Keratinocyte (primary cell): ENCODE measurements around the gene KLHL3.

Experiments used
- EZH2 ChIP-seq: IDR thresholded peaks from one replicate; pipeline ENCODE4 v1.6.1; 2012; ENCODE audit warnings: inconsistent platforms, mild to moderate bottlenecking, low read length, moderate library complexity
- TF ChIP-seq, protein P1 (sequence below), 3 experiments: IDR thresholded peaks in 1 of 3; conservative IDR thresholded peaks in 1 of 3; optimal IDR thresholded peaks in 1 of 3; 2 replicates in 2 of 3; 3 replicates in 1 of 3; pipeline versions ENCODE3 to v1.5.1; 2011; ENCODE audit warnings: low read length in 3 of 3, mild to moderate bottlenecking in 3 of 3, moderate library complexity in 2 of 3, control low read depth in 1 of 3, inconsistent platforms in 1 of 3; ENCODE audit not compliant: insufficient read depth in 2 of 3; ENCODE audit errors: extremely low read depth in 1 of 3

DNA sequence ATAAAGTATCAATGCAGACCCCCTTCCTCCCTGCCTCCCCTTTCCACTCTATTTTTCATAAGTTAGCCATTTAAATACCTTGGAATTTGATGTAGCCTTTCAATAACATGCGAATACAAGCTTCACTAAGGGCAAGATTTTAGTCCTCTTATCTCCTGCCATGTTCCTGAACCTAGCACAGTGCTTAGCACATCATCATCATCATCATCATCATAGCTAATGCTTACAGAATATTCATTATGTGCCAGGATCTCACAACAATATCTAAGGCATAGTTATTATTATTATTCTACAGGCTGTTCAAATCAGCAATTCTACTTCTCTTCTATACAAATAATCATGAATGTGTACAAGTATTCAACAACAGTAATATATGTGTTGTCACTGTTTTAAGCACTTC, 20.4 kb downstream of the KLHL3 start:
- TF ChIP-seq, protein P1, sequence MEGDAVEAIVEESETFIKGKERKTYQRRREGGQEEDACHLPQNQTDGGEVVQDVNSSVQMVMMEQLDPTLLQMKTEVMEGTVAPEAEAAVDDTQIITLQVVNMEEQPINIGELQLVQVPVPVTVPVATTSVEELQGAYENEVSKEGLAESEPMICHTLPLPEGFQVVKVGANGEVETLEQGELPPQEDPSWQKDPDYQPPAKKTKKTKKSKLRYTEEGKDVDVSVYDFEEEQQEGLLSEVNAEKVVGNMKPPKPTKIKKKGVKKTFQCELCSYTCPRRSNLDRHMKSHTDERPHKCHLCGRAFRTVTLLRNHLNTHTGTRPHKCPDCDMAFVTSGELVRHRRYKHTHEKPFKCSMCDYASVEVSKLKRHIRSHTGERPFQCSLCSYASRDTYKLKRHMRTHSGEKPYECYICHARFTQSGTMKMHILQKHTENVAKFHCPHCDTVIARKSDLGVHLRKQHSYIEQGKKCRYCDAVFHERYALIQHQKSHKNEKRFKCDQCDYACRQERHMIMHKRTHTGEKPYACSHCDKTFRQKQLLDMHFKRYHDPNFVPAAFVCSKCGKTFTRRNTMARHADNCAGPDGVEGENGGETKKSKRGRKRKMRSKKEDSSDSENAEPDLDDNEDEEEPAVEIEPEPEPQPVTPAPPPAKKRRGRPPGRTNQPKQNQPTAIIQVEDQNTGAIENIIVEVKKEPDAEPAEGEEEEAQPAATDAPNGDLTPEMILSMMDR (optimal IDR thresholded peaks at IDR 0.05 in 1 of 3, IDR thresholded peaks at IDR 0.05 in 1 of 3, conservative IDR thresholded peaks at IDR 0.05 in 1 of 3; ENCODE audit: extremely low read depth in 1 of 3, insufficient read depth in 2 of 3, low read length in 3 of 3), result no peak
- no peak for TF ChIP-seq EZH2
